Trophoblast cell (in vitro differentiated cells and primary cell): ENCODE measurements around the gene ITGB3BP.
A peak's percentile ranks its signal among the peaks of the same experiment; 100 is the strongest.

Experiments used
- DNase-seq, 2 donors: peaks; one replicate each; pipeline ENCODE4 v3.0.0-alpha.2; 2016
- H2AFZ ChIP-seq: 2 replicates; pipeline ENCODE4 v1.6.1; 2013; ENCODE audit warnings: low read length, moderate library complexity, mild to moderate bottlenecking; ENCODE audit not compliant: insufficient read depth, poor library complexity
- H2AK5ac ChIP-seq: 2 replicates; pipeline ENCODE4 v1.6.1; 2013; ENCODE audit warnings: mild to moderate bottlenecking, low read length
- H2BK120ac ChIP-seq: 2 replicates; pipeline ENCODE4 v1.6.1; 2013; ENCODE audit warnings: low read length, mild to moderate bottlenecking, moderate library complexity; ENCODE audit not compliant: insufficient read depth, poor library complexity
- H2BK12ac ChIP-seq: 2 replicates; pipeline ENCODE4 v1.6.1; 2013; ENCODE audit warnings: mild to moderate bottlenecking, low read length, moderate library complexity
- H2BK5ac ChIP-seq: 2 replicates; pipeline ENCODE4 v1.6.1; 2013; ENCODE audit warnings: low read length, low read depth, moderate library complexity, mild to moderate bottlenecking; ENCODE audit not compliant: poor library complexity
- H3K14ac ChIP-seq: 2 replicates; pipeline ENCODE4 v1.6.1; 2013; ENCODE audit warnings: mild to moderate bottlenecking, low read length
- H3K18ac ChIP-seq: 2 replicates; pipeline ENCODE4 v1.6.1; 2013; ENCODE audit warnings: mild to moderate bottlenecking, low read length
- H3K23ac ChIP-seq: 2 replicates; pipeline ENCODE4 v1.6.1; 2013; ENCODE audit warnings: low read length
- H3K27ac ChIP-seq: 2 replicates; pipeline ENCODE4 v1.5.1; 2013; ENCODE audit warnings: low read depth, mild to moderate bottlenecking, inconsistent platforms, low read length, moderate library complexity
- H3K27me3 ChIP-seq: 2 replicates; pipeline ENCODE4 v1.6.1; 2013; ENCODE audit warnings: inconsistent platforms, mild to moderate bottlenecking, low read length, moderate library complexity; ENCODE audit not compliant: insufficient read depth
- H3K36me3 ChIP-seq, 2 experiments: 1 replicate in 1 of 2; 2 replicates in 1 of 2; pipeline ENCODE4 v1.6.1; 2013; ENCODE audit warnings: low read length in 2 of 2, mild to moderate bottlenecking in 2 of 2, moderate library complexity in 1 of 2; ENCODE audit not compliant: insufficient read depth in 2 of 2, control insufficient read depth in 1 of 2
- H3K4ac ChIP-seq: 2 replicates; pipeline ENCODE4 v1.6.1; 2013; ENCODE audit warnings: low read depth, mild to moderate bottlenecking, low read length, moderate library complexity
- H3K4me1 ChIP-seq, 2 experiments: 1 replicate in 1 of 2; 2 replicates in 1 of 2; pipeline ENCODE4 v1.6.1; 2013; ENCODE audit warnings: low read length in 2 of 2, mild to moderate bottlenecking in 2 of 2, moderate library complexity in 1 of 2; ENCODE audit not compliant: insufficient read depth in 2 of 2, control insufficient read depth in 1 of 2
- H3K4me2 ChIP-seq: 2 replicates; pipeline ENCODE4 v1.6.1; 2013; ENCODE audit warnings: inconsistent platforms, mild to moderate bottlenecking, low read length, moderate library complexity
- H3K4me3 ChIP-seq: 2 replicates; pipeline ENCODE4 v1.5.1; 2013; ENCODE audit warnings: mild to moderate bottlenecking, low read depth, low read length, inconsistent platforms
- H3K79me1 ChIP-seq: one replicate; pipeline ENCODE4 v1.6.1; 2013; ENCODE audit warnings: low read length
- H3K79me2 ChIP-seq: 2 replicates; pipeline ENCODE4 v1.6.1; 2013; ENCODE audit warnings: low read length, mild to moderate bottlenecking; ENCODE audit not compliant: control insufficient read depth, insufficient read depth, poor library complexity
- H3K9ac ChIP-seq: 2 replicates; pipeline ENCODE4 v1.6.1; 2013; ENCODE audit warnings: mild to moderate bottlenecking, low read length
- H3K9me3 ChIP-seq: 2 replicates; pipeline ENCODE4 v1.6.1; 2013; ENCODE audit warnings: low read depth, mild to moderate bottlenecking, control low read depth, inconsistent platforms, low read length; ENCODE audit not compliant: insufficient read depth
- H4K12ac ChIP-seq: 2 replicates; pipeline ENCODE4 v1.6.1; 2013; ENCODE audit warnings: low read depth, mild to moderate bottlenecking, low read length, moderate library complexity
- H4K8ac ChIP-seq: 2 replicates; pipeline ENCODE4 v1.6.1; 2013; ENCODE audit warnings: low read depth, mild to moderate bottlenecking, low read length, moderate library complexity
- H4K91ac ChIP-seq: one replicate; pipeline ENCODE4 v1.6.1; 2013; ENCODE audit warnings: low read depth, mild to moderate bottlenecking, low read length, moderate library complexity
- WGBS: extraction: QIAGEN DNeasy Blood & Tissue Kit; methylation state at CpG from one replicate; pipeline ENCODE4 v1.1.7; 2013; ENCODE audit warnings: missing lambda C conversion rate; ENCODE audit not compliant: insufficient read length, insufficient coverage; ENCODE audit errors: extremely low coverage; 5-methylcytosine and 5-hydroxymethylcytosine counted together

ITGB3BP gene

GRCh38 chr1:63532727-63533126, 9.7 kb upstream of the ITGB3BP start:
- no CpG with 5 or more reads among the region's 1 CpG for WGBS
- Histone ChIP-seq H3K27me3 (no peaks in the 10 kb centered on the region), H2BK5ac (no peak overlapping the region), H3K36me3 (no peaks in the 10 kb centered on the region), H2BK120ac (no peak overlapping the region), H3K79me2 (no peaks in the 10 kb centered on the region), H3K4ac (no peak overlapping the region), H3K9ac (no peak overlapping the region), H3K4me1 (no peaks in the 10 kb centered on the region), H4K8ac (no peak overlapping the region), H3K14ac (no peak overlapping the region), H3K27ac (no peak overlapping the region), H4K12ac (no peak overlapping the region), H3K4me2 (no peak overlapping the region), H3K79me1 (no peaks in the 10 kb centered on the region), H4K91ac (no peak overlapping the region), H3K23ac (no peak overlapping the region), H3K9me3 (no peaks in the 10 kb centered on the region), H3K4me3 (no peak overlapping the region), H2AK5ac (no peak overlapping the region), H3K18ac (no peak overlapping the region), H2BK12ac (no peak overlapping the region), H2AFZ (no peak overlapping the region)
- no peak for DNase-seq

DNA sequence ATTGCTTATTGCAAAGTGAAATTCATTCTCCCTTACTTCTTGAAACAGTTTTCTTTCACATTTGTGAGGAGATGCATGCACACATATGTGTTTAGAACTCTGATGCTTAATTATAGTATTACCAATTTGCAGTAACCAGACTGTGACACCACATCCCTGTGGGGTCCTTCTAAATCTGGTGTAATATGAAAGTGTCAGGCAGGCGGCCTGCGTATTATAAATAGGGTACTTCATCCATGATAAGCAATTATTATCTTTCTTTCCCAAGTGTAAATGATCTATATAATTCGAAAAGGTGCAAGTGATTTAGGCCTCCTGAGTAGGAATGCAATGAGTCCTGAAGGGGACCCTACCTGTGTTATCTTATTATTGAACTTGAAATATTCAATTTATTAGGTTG, 1.2 kb upstream of the ITGB3BP start:
- no peak overlapping the region for H2AK5ac ChIP-seq
- no peak overlapping the region for H2BK5ac ChIP-seq

GRCh38 chr1:63523738-63524137, 713 bp upstream of the ITGB3BP start:
- Histone ChIP-seq H2BK120ac (no peak overlapping the region), H3K18ac (no peak overlapping the region), H3K27ac (no peak overlapping the region), H4K8ac (peak overlapping the region; percentile 98), H3K4me2 (peak overlapping the region; percentile 93), H3K4me1 (peaks cover 0 to 2% of the 10 kb centered on the region in 2 experiments), H3K9ac (peak overlapping the region; percentile 43), H3K27me3 (no peaks in the 10 kb centered on the region), H2BK5ac (no peak overlapping the region), H3K4ac (no peak overlapping the region), H2AFZ (peak overlapping the region; percentile 72), H2AK5ac (no peak overlapping the region), H4K91ac (no peak overlapping the region), H2BK12ac (no peak overlapping the region), H4K12ac (no peak overlapping the region), H3K23ac (no peak overlapping the region), H3K79me2 (peaks cover 1% of the 10 kb centered on the region), H3K4me3 (peak overlapping the region; percentile 77), H3K9me3 (no peaks in the 10 kb centered on the region), H3K36me3 (no peaks in the 10 kb centered on the region), H3K79me1 (peaks cover 7% of the 10 kb centered on the region), H3K14ac (no peak overlapping the region)
- WGBS: no CpG with 5 or more reads among the region's 11 CpGs
- DNase-seq: no peak

More for the DNA sequence above, 1.2 kb upstream of the ITGB3BP start:
- no peaks in the 10 kb centered on the region for H3K9me3 ChIP-seq
- no peak overlapping the region for H2BK12ac ChIP-seq
- peaks cover 1% of the 10 kb centered on the region for H3K79me2 ChIP-seq
- no peaks in the 10 kb centered on the region for H3K27me3 ChIP-seq
- peaks cover 7% of the 10 kb centered on the region for H3K79me1 ChIP-seq
- peak overlapping the region; percentile 39 for H3K4me2 ChIP-seq
- no CpG with 5 or more reads among the region's 3 CpGs for WGBS
- H4K91ac ChIP-seq: no peak overlapping the region
- no peak overlapping the region for H3K18ac ChIP-seq
- H3K4me3 ChIP-seq: no peak overlapping the region
- no peak overlapping the region for H3K14ac ChIP-seq
- no peak overlapping the region for H3K4ac ChIP-seq
- no peak overlapping the region for H4K8ac ChIP-seq
- DNase-seq: no peak
- no peak overlapping the region for H2BK120ac ChIP-seq
- H3K36me3 ChIP-seq: no peaks in the 10 kb centered on the region
- no peak overlapping the region for H3K9ac ChIP-seq
- no peak overlapping the region for H3K27ac ChIP-seq
- H2AFZ ChIP-seq: no peak overlapping the region
- H4K12ac ChIP-seq: no peak overlapping the region
- peaks cover 0 to 2% of the 10 kb centered on the region in 2 experiments for H3K4me1 ChIP-seq
- H3K23ac ChIP-seq: no peak overlapping the region

GRCh38 chr1:63516629-63517028, 6.4 kb downstream of the ITGB3BP start:
- no peak overlapping the region for H3K18ac ChIP-seq
- no peak overlapping the region for H3K23ac ChIP-seq
- no peaks in the 10 kb centered on the region for H3K36me3 ChIP-seq
- H2AFZ ChIP-seq: no peak overlapping the region
- H3K9me3 ChIP-seq: peaks cover 2% of the 10 kb centered on the region
- no peak overlapping the region for H4K8ac ChIP-seq
- H3K4me2 ChIP-seq: no peak overlapping the region
- no peak overlapping the region for H2BK120ac ChIP-seq
- no peak overlapping the region for H4K12ac ChIP-seq
- H3K79me2 ChIP-seq: no peaks in the 10 kb centered on the region
- H3K4ac ChIP-seq: no peak overlapping the region
- no peak overlapping the region for H3K9ac ChIP-seq
- H3K27me3 ChIP-seq: no peaks in the 10 kb centered on the region
- no peak overlapping the region for H4K91ac ChIP-seq
- H2BK5ac ChIP-seq: no peak overlapping the region
- H3K4me3 ChIP-seq: no peak overlapping the region
- no peak overlapping the region for H2BK12ac ChIP-seq
- no peak overlapping the region for H3K14ac ChIP-seq
- H3K79me1 ChIP-seq: no peaks in the 10 kb centered on the region
- DNase-seq: no peak
- no CpG with 5 or more reads among the region's 2 CpGs for WGBS
- H3K27ac ChIP-seq: no peak overlapping the region
- H3K4me1 ChIP-seq: no peaks in the 10 kb centered on the region
- no peak overlapping the region for H2AK5ac ChIP-seq
